Measurements from ENCODE around the gene FOXP1. TPM values are rescaled to one million over a fixed set of nuclear protein-coding genes. Genes with fewer than 3 reads are reported as not detected.

FOXP1 gene
- total and polyA plus RNA-seq, 2 donors (not counting 1 experiment from before 2014, with no cell fraction given): 91.1 to 508 TPM

GRCh38 chr3:71416876-71417275, 166.7 kb downstream of the FOXP1 start:
- intact Hi-C loops (cut with micrococcal nuclease): loop anchor here (2.0 to 5.0 kb wide), 2 partner anchors 18 to 95 kb away; no protein-coding TSS in a partner anchor
- peaks cover 91% of the 10 kb centered on the region for H3K79me2 ChIP-seq (ENCODE audit: control insufficient read depth, insufficient read depth, low read length)

More at GRCh38 chr3:71416876-71417275, 166.7 kb downstream of the FOXP1 start:
- WGBS (ENCODE audit: insufficient coverage): no CpG with 5 or more reads among the region's 8 CpGs
- ChIA-PET POLR2A (interaction anchor here (0.7 to 1.5 kb wide), 4 partner anchors 11 to 24 kb away, joined by 3 to 6 read pairs (median 4); no protein-coding TSS in a partner anchor), CTCF (interaction anchor here (0.7 to 4.5 kb wide), 12 partner anchors 9 to 330 kb away, joined by 3 to 39 read pairs (median 3); no protein-coding TSS in a partner anchor)
- Mint-ChIP-seq H3K9me3 (ENCODE audit: insufficient read depth) (no peaks in the 10 kb centered on the region), H3K4me3 (peak overlapping the region; percentile 71), H3K27me3 (no peaks in the 10 kb centered on the region), H3K4me1 (peaks cover 78% of the 10 kb centered on the region), H3K27ac (peak overlapping the region; percentile 66)
- no peaks in the 10 kb centered on the region for H3K9me3 ChIP-seq (ENCODE audit: control extremely low read depth in 1 of 3, control insufficient read depth in 2 of 3, insufficient read depth in 1 of 3, low read length in 2 of 3)
- DNase-seq (peak; percentile 75), ATAC-seq (ENCODE audit: low read depth) (peak; percentile 50)
- no peaks in the 10 kb centered on the region for H3K27me3 ChIP-seq (replicated peaks in 1 of 4; ENCODE audit: control extremely low read depth in 1 of 4, control insufficient read depth in 3 of 4, insufficient read depth in 4 of 4, low read length in 3 of 4)
- no peaks in the 10 kb centered on the region for H4K20me1 ChIP-seq (ENCODE audit: control insufficient read depth, insufficient read depth, low read length, poor library complexity, severe bottlenecking)
- no peak overlapping the region for H2AFZ ChIP-seq (ENCODE audit: insufficient read depth, low read depth, low read length, poor library complexity, severe bottlenecking)
- no peak overlapping the region for H3K9ac ChIP-seq (ENCODE audit: low read length)
- no peaks in the 10 kb centered on the region for H3K36me3 ChIP-seq (replicated peaks in 1 of 2; ENCODE audit: control extremely low read depth in 1 of 2, control insufficient read depth in 1 of 2, extremely low read depth in 1 of 2, insufficient read depth in 2 of 2, low read length in 1 of 2)
- peak; percentile 53 for TF ChIP-seq CTCF (IDR thresholded peaks at IDR 0.05)
- no peak for TF ChIP-seq EZH2 (IDR thresholded peaks at IDR 0.05; ENCODE audit: borderline replicate concordance, insufficient read depth, low read depth, low read length, poor library complexity, severe bottlenecking)
- H3K4me1 ChIP-seq (ENCODE audit: control insufficient read depth in 2 of 2, insufficient read depth in 2 of 2, low read length in 2 of 2): peaks cover 64 to 68% of the 10 kb centered on the region in 2 donors
- H3K4me2 ChIP-seq (replicated peaks; ENCODE audit: low read depth, low read length, poor library complexity, severe bottlenecking): peak overlapping the region; percentile 49
- peak overlapping the region in 1 of 5 experiments; percentile 7 for H3K4me3 ChIP-seq (ENCODE audit: control extremely low read depth in 1 of 5, extremely low read depth in 1 of 5, insufficient read depth in 1 of 5, low read depth in 2 of 5, low read length in 4 of 5)
- H3K27ac ChIP-seq (ENCODE audit: low read length in 2 of 2): peak overlapping the region; percentile 71 to 76

All from B cell (primary cell).